Hair follicle dermal papilla cell (primary cell): ENCODE data around the gene MRFAP1. TPM values are rescaled to one million over a fixed set of nuclear protein-coding genes. Genes with fewer than 3 reads are reported as not detected.

Experiments
- total RNA-seq: library from RNA; depleted of rRNA; stranded (reverse); fragments of >200 nt; gene quantifications from 2 replicates; pipeline ENCODE4 v1.2.3, GENCODE V29; 2012

The MRFAP1 gene
- total RNA-seq, result 74.6 and 92.4 TPM in 2 replicates

GRCh38 chr4:6640292-6641163 is at the start of gene MRFAP1:
TSS of gene MRFAP1 (plus strand) at chr4:6640685. CDS start at chr4:6640863, 178 bp downstream.

Other genes with a start within 250 kb of the MRFAP1 start
- gene PPP2R2C, start 168.1 kb upstream of the MRFAP1 start, total RNA-seq, result 0.24 TPM in 1 of 2 replicates, not detected in the other
- gene MAN2B2, start 65.5 kb upstream of the MRFAP1 start, total RNA-seq, result 34.6 and 35.9 TPM in 2 replicates
- not detected in 2 replicates for gene S100P, start 53.2 kb downstream of the MRFAP1 start, total RNA-seq
- 34.7 and 44.6 TPM in 2 replicates for gene MRFAP1L1, start 69.2 kb downstream of the MRFAP1 start, total RNA-seq
- 14.9 and 17.7 TPM in 2 replicates for gene BLOC1S4, start 75.5 kb downstream of the MRFAP1 start, total RNA-seq
- gene KIAA0232, start 142.0 kb downstream of the MRFAP1 start, total RNA-seq, result 32.8 and 39.9 TPM in 2 replicates